Immature natural killer cell (primary cell): ENCODE data around the gene TMEM205. TPM values are rescaled to one million over a fixed set of nuclear protein-coding genes. Genes with fewer than 3 reads are reported as not detected.

ENCODE experiments used
- DNase-seq, 3 donors: peaks; one replicate each; pipeline ENCODE4 v3.0.0; 2022; ENCODE audit warnings: mixed read lengths in 1 of 3
- H3K27ac Mint-ChIP-seq, 6 donors: one replicate each; pipeline ENCODE4 v1.8.0; 2020; ENCODE audit warnings: mixed read lengths in 6 of 6, mild to moderate bottlenecking in 5 of 6, inconsistent platforms in 4 of 6, moderate library complexity in 3 of 6
- H3K27me3 Mint-ChIP-seq, 3 donors: one replicate each; pipeline ENCODE4 v1.8.0; 2020 to 2021; ENCODE audit warnings: low read depth in 3 of 3, mild to moderate bottlenecking in 3 of 3, mixed read lengths in 3 of 3, moderate library complexity in 3 of 3, inconsistent platforms in 1 of 3
- H3K36me3 Mint-ChIP-seq, 3 donors: one replicate each; pipeline ENCODE4 v1.8.0; 2020; ENCODE audit warnings: mixed read lengths in 3 of 3, inconsistent platforms in 2 of 3, mild to moderate bottlenecking in 2 of 3
- H3K4me1 Mint-ChIP-seq, 2 donors: one replicate each; pipeline ENCODE4 v1.8.0; 2020; ENCODE audit warnings: inconsistent platforms in 2 of 2, mild to moderate bottlenecking in 2 of 2, mixed read lengths in 2 of 2, moderate library complexity in 1 of 2
- H3K4me3 Mint-ChIP-seq, 5 donors: one replicate each; pipeline ENCODE4 v1.8.0; 2020; ENCODE audit warnings: mild to moderate bottlenecking in 5 of 5, mixed read lengths in 5 of 5, inconsistent platforms in 3 of 5, moderate library complexity in 3 of 5
- H3K9me3 Mint-ChIP-seq, 6 donors: one replicate each; pipeline ENCODE4 v1.8.0; 2020; ENCODE audit warnings: mild to moderate bottlenecking in 6 of 6, mixed read lengths in 6 of 6, inconsistent platforms in 4 of 6, moderate library complexity in 3 of 6
- polyA plus RNA-seq, 3 donors: library from polyadenylated mRNA; unstranded; fragments of 300-500 nt; fragmentation: Illumina TruSeq; gene quantifications; one replicate each; pipeline ENCODE4 v1.2.3, GENCODE V29; 2021

The TMEM205 gene
- polyA plus RNA-seq, 3 donors from 2014 or later, result 73.3 to 91.2 (median 81.4) TPM

- Mint-ChIP-seq H3K27me3 (peaks cover 2 to 8% (median 4%) of the 10 kb centered on the region in 3 donors), H3K4me1 (peaks cover 7 to 8% of the 10 kb centered on the region in 2 donors), H3K9me3 (no peaks in the 10 kb centered on the region), H3K36me3 (no peaks in the 10 kb centered on the region), H3K27ac (no peak overlapping the region), H3K4me3 (no peak overlapping the region)
- no peak for DNase-seq
Observed at GRCh38 chr19:11295180-11295579, 50.9 kb downstream of the TMEM205 start.

- no peak overlapping the region for H3K27ac Mint-ChIP-seq
- H3K9me3 Mint-ChIP-seq, result no peaks in the 10 kb centered on the region
- peaks cover 0 to 7% (median 2%) of the 10 kb centered on the region in 3 donors for H3K27me3 Mint-ChIP-seq
- peaks cover 7 to 8% of the 10 kb centered on the region in 2 donors for H3K4me1 Mint-ChIP-seq
- H3K4me3 Mint-ChIP-seq, result peak overlapping the region; percentile 14 to 56 (median 35)
- DNase-seq, result peak; percentile 72 to 74 (median 72)
- no peaks in the 10 kb centered on the region for H3K36me3 Mint-ChIP-seq
Observed at GRCh38 chr19:11293433-11294389, 52.4 kb downstream of the TMEM205 start.

Other genes with a start within 250 kb of the TMEM205 start
- under 1 TPM in 2 of 3 donors, not detected in 1; 0.08 to 0.96 TPM for gene SPC24, start 190.5 kb downstream of the TMEM205 start, polyA plus RNA-seq
- gene KANK2, start 148.7 kb downstream of the TMEM205 start, polyA plus RNA-seq, result under 1 TPM in 2 of 3 donors, not detected in 1; 0.08 to 0.57 TPM
- gene ANGPTL8, start 106.6 kb downstream of the TMEM205 start, polyA plus RNA-seq, result not detected
- not detected for gene DOCK6, start 83.7 kb downstream of the TMEM205 start, polyA plus RNA-seq
- not detected for gene TSPAN16, start 50.1 kb downstream of the TMEM205 start, polyA plus RNA-seq
- 1 to 10 TPM; 1.6 to 2.9 (median 2.2) TPM for gene RAB3D, start 6.6 kb downstream of the TMEM205 start, polyA plus RNA-seq
- 10 to 100 TPM; 26.5 to 32.4 (median 28.8) TPM for gene CCDC159, start 251 bp upstream of the TMEM205 start, polyA plus RNA-seq
- 1 to 10 TPM; 1.2 to 2.7 (median 1.8) TPM for gene PLPPR2, start 9.2 kb upstream of the TMEM205 start, polyA plus RNA-seq
- 1 to 10 TPM; 7.0 to 8.7 (median 8.3) TPM for gene SWSAP1, start 28.4 kb upstream of the TMEM205 start, polyA plus RNA-seq
- 1 to 10 TPM; 3.6 to 5.8 (median 5.4) TPM for gene EPOR, start 38.0 kb upstream of the TMEM205 start, polyA plus RNA-seq
- not detected for gene RGL3, start 73.0 kb upstream of the TMEM205 start, polyA plus RNA-seq
- gene ODAD3, start 88.9 kb upstream of the TMEM205 start, polyA plus RNA-seq, result not detected
- 10 to 100 TPM; 13.7 to 75.6 (median 28.4) TPM for gene PRKCSH, start 89.4 kb upstream of the TMEM205 start, polyA plus RNA-seq
- gene ELAVL3, start 134.8 kb upstream of the TMEM205 start, polyA plus RNA-seq, result not detected
- gene ZNF653, start 159.6 kb upstream of the TMEM205 start, polyA plus RNA-seq, result 1 to 10 TPM in 2 of 3 donors, under 1 TPM in 1; 0.78 to 3.3 (median 1.1) TPM
- gene ECSIT, start 182.9 kb upstream of the TMEM205 start, polyA plus RNA-seq, result 10 to 100 TPM; 25.6 to 29.4 (median 26.2) TPM
- not detected for gene CNN1, start 192.6 kb upstream of the TMEM205 start, polyA plus RNA-seq
- gene ELOF1, start 213.0 kb upstream of the TMEM205 start, polyA plus RNA-seq, result 100 to 1,000 TPM in 1 of 3 donors, 10 to 100 TPM in 2; 88.4 to 102 (median 98.3) TPM
- 10 to 100 TPM; 10.9 to 14.0 (median 13.9) TPM for gene ACP5, start 231.4 kb upstream of the TMEM205 start, polyA plus RNA-seq